Stimulated activated naive CD8-positive, alpha-beta T cell treated with anti-CD3 and anti-CD28 coated beads, Interleukin-15, Interleukin-2, amounts not matched to agents 100 ng/mL and 50 ng/mL, for 24 hours (primary cell): Measurements from ENCODE around the gene ADNP.
A peak's percentile ranks its signal among the peaks of the same experiment; 100 is the strongest.
"Not testable (repeated sequence)": the region's sequence is repeated elsewhere in the genome, so short reads cannot be mapped to it uniquely, and the experiment has no call there.

Experiments
- H3K27ac Mint-ChIP-seq: one replicate; pipeline ENCODE4 v1.8.0; 2021; ENCODE audit warnings: mild to moderate bottlenecking, mixed read lengths
- H3K27me3 Mint-ChIP-seq: one replicate; pipeline ENCODE4 v1.8.0; 2021; ENCODE audit warnings: mixed read lengths
- H3K36me3 Mint-ChIP-seq: one replicate; pipeline ENCODE4 v1.8.0; 2021; ENCODE audit warnings: low read depth, mixed read lengths
- H3K4me1 Mint-ChIP-seq: one replicate; pipeline ENCODE4 v1.8.0; 2021; ENCODE audit warnings: low read depth, mixed read lengths
- H3K4me3 Mint-ChIP-seq: one replicate; pipeline ENCODE4 v1.8.0; 2021; ENCODE audit warnings: mild to moderate bottlenecking, mixed read lengths
- H3K9me3 Mint-ChIP-seq: one replicate; pipeline ENCODE4 v1.8.0; 2021; ENCODE audit warnings: mixed read lengths

Gene ADNP

DNA sequence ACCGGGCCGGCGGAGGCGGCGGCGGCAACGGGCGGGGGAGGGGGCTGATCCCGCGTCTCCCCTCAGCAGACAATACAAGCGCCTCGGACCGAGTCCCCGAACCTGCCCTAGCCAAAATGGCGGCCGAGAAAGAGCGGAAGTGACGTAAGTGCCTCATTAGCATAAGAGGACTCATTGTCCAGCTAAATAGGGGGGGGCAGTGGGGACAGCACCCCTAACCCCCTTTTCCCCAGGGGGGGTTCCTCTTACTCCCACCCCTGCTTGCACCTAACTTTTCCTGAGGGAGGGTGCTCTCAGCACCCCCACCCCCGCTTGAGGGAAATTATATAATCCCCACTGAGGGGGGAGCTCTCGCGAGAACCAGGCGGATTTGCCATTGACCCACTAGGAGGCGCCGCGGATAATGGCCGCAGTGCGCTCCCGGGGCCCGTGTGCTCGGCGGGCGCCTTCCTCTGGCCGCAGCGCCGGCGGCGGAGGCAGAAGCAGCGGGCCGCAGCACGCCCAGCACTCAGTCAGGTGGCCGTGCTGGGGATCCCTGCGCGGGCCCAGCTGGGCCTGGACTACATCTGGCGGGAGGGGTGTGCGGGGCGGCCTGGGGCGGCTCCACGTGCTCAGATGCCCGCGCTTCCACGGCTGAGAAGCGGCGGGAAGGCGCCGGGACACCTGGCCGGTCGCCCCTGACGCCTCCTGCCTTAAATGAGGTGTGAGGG lies at the start of gene ADNP:
Gene ADNP (minus strand): TSS at position 132 of the 710 bp plus-strand sequence. CDS start 27,441 bp downstream, outside the sequence.
- Mint-ChIP-seq H3K27ac (peak within 1 kb of the TSS; percentile 93), H3K4me1 (peaks cover 46% of the 10 kb centered on the region), H3K27me3 (no peaks in the 10 kb centered on the region), H3K9me3 (no peaks in the 10 kb centered on the region), H3K36me3 (peaks cover 75% of the 10 kb centered on the region), H3K4me3 (peak within 1 kb of the TSS; percentile 93)

DNA sequence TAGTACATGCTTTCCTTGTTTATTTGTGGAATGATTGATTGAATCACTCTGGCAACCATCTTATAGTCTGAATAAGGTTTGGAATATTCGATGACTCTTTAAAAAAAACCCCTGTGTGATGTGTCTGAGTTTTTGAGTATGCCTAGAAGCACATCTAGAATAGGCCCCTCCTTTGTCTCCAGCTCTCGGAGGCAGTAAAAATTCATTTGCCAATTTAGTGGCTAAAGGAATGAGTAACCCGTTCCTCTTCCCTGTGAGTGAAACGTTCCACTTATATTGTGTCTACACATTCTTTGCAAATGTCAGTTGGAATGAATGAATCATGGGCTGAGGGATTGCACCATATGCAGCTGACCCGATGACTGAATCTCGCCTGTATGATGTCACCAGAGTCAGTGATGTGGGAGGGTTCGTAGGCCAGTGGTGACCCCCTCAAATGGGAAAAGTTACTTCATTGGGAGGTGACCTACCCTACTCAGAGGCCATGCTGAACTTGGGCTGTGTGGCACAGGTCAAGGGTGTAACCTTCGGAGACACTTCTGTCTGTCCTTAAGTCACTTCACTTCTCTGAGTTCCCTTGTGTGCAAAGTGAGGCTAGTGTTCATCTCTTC lies 48.9 kb upstream of the ADNP start:
- peak overlapping the region; percentile 95 for H3K27ac Mint-ChIP-seq
- H3K27me3 Mint-ChIP-seq, result peaks cover 31% of the 10 kb centered on the region
- H3K4me3 Mint-ChIP-seq, result peak overlapping the region; percentile 54
- H3K36me3 Mint-ChIP-seq, result no peaks in the 10 kb centered on the region
- H3K9me3 Mint-ChIP-seq, result no peaks in the 10 kb centered on the region
- peaks cover 40% of the 10 kb centered on the region for H3K4me1 Mint-ChIP-seq

DNA sequence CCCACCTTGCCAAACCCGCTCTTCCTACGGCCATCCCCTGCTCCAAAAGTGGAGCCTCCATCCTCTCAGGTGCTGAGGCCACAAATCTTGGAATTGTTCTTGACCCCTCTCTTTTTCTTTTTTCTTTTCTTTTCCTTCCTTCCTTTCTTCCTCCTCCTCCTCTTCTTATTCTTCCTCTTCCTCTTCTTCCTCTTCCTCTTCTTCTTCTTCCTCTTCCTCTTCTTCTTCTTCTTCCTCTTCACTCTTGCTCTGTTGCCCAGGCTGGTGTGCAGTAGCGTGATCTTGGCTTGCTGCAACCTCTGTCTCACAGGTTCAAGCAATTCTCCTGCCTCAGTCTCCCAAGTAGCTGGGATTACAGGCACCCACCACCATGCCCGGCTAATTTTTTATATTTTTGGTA lies 47.3 kb upstream of the ADNP start:
- not testable (repeated sequence) for H3K4me3 Mint-ChIP-seq, H3K36me3 Mint-ChIP-seq, H3K9me3 Mint-ChIP-seq
- Mint-ChIP-seq H3K27me3 (peaks cover 29% of the 10 kb centered on the region), H3K27ac (peak overlapping the region; percentile 95), H3K4me1 (peaks cover 40% of the 10 kb centered on the region)

DNA sequence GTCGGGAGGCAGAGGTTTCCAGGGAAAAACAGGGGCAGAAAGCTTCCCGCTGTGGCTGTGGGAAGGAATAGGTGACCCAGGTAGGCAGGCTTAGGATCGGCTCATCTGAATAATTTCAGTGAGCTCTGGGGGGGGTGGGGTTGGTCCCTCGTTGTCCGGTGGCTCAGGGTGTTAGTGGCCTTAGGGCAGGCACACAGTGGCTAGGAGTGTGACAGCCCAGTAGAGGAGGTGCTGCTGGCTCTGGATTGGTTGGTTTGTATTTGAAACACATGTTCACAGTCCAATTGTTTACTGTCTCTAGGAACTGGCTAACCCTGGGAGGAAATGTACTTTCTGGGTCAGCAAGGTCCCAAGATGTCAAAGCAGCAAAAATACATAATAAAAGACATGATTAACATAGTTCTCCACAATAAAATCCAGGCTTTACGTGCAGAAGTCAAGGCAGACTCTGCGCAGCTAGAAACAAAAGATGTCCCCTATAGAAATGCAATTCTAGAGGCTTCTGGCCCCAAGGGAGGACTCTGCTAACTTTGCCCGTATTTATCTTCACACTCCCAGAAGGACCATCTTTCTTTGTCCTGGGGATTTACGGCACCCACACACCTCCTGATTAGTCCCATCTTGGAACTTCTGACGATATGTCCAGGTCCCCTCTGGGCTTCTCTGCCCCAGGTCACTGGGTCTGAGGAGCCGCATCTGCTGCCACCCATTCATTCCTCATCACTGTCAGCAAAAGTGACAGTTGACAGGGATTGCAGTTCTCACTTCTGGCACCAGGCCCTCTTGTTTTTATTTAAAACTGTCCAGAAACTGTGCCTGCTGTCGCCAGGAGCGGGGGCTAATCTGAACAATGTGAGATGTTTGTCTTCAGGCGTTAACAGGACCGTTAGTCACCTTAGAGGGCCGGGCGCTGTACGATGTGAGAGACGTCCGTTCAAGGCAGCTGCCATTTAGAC lies 46.1 kb upstream of the ADNP start:
- Mint-ChIP-seq H3K9me3 (no peaks in the 10 kb centered on the region), H3K4me3 (no peak overlapping the region), H3K4me1 (peaks cover 37% of the 10 kb centered on the region), H3K27ac (no peak overlapping the region), H3K27me3 (peaks cover 17% of the 10 kb centered on the region), H3K36me3 (no peaks in the 10 kb centered on the region)

DNA sequence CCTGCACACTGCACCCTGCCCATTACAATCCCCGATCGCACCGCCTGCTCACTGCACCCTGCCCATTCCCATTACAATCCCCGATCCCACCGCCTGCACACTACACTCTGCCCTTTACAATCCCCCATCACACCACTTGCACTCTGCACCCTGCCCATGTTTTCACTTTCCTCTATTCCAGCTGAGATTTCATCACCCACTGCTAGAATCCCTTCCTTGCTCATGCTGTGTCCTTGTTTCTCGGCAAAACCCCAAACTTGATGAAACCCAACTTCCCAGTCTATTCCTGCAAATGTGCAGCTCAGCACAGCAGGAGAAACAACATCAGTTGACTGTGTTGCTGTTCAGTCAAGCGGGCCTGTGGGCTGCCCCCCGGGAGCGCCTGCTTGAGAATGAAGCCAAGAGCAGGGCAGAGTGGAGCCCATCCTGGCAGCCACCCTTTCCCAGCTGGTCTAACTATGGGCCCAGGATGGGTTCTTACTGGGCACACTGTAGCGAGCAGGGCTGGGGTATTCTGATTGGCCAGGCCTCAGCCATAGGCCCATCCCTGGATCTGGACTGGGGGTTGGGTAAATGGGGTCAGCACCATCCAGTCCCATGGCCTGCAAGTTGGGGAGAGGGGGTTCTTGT lies 44.6 kb upstream of the ADNP start:
- H3K4me3 Mint-ChIP-seq, result no peak overlapping the region
- H3K9me3 Mint-ChIP-seq, result no peaks in the 10 kb centered on the region
- H3K27me3 Mint-ChIP-seq, result peaks cover 13% of the 10 kb centered on the region
- no peaks in the 10 kb centered on the region for H3K36me3 Mint-ChIP-seq
- peaks cover 27% of the 10 kb centered on the region for H3K4me1 Mint-ChIP-seq
- H3K27ac Mint-ChIP-seq, result no peak overlapping the region

DNA sequence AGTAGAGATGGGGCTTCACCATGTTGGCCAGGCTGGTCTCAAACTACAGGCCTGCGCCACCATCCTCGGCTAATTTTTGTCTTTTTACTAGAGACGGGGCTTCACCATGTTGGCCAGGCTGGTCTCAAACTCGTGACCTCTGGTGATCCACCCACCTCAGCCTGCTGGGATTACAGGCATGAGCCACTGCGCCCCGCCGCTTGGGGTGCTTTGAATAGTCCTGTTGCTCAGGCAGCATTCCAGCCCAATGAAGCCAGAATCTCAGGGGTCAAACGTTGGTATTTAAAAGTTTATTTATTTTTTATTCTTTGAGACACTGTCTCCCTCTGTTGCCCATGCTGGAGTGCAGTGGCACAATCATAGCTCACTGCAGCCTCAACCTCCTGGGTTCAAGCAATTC lies 38.7 kb upstream of the ADNP start:
- Mint-ChIP-seq H3K9me3 (no peaks in the 10 kb centered on the region), H3K4me1 (no peaks in the 10 kb centered on the region), H3K4me3 (no peak overlapping the region)

DNA sequence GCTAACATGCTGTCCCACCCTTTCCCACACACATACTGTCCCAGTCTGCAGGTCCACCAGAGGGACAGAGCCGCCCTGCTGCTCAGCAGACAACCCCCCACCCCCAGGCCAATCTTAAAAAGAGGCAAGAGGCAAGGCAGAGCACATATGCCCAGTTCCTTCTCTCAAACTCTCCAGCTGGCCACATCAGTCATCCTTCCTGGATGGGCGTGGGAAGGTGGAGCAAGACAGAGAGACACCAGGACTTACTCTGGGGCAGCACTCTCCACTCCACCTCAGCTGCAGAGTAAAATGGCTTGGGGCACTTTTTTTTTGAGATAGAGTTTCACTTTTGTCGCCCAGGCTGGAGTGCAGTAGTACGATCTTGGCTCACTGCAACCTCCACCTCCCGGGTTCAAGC lies 38.2 kb upstream of the ADNP start:
- no peaks in the 10 kb centered on the region for H3K27me3 Mint-ChIP-seq
- H3K27ac Mint-ChIP-seq, result no peak overlapping the region
- no peaks in the 10 kb centered on the region for H3K4me1 Mint-ChIP-seq
- no peaks in the 10 kb centered on the region for H3K9me3 Mint-ChIP-seq
- H3K36me3 Mint-ChIP-seq, result no peaks in the 10 kb centered on the region
- no peak overlapping the region for H3K4me3 Mint-ChIP-seq

More for the DNA sequence above, 38.7 kb upstream of the ADNP start:
- Mint-ChIP-seq H3K27me3 (peaks cover 4% of the 10 kb centered on the region), H3K27ac (no peak overlapping the region), H3K36me3 (no peaks in the 10 kb centered on the region)

DNA sequence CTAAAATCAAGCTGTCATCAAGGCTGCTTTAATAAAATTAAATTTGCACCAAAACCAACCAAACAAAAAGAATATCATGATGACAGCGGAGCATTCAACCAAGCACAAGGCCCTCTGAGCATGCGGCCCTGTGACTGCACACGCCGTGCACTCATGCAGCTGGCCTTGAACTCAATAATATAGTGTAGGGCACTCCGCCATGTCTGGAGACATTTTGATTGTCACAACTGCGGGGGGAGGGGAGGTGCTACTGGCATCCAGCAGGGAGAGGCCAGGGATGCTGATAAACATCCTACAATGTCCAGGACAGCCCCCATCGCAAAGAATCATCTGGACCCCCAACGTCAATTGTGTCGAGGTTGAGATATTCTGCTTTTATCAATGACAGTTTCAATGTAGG lies 37.1 kb upstream of the ADNP start:
- Mint-ChIP-seq H3K4me3 (no peak overlapping the region), H3K36me3 (no peaks in the 10 kb centered on the region)

DNA sequence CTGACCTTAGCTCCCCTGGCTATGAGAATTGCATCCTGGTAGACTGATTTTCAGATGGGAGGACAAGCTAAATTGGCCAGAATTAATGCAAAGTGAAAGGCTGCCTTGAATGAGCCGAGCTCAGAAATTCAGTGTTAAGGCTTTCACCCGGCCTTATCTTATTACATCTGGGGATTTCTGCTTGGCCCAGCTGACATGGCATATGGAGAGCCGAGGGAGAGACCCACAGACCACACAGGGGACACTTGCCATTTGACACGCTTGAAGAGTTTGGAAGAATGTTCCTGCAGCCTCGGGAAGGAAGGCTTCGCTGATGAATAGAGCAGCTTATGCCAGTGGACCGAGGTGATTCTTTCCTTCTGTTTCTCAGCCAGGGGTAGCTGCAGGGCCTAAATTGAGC lies 36.3 kb upstream of the ADNP start:
- no peaks in the 10 kb centered on the region for H3K4me1 Mint-ChIP-seq
- H3K9me3 Mint-ChIP-seq, result no peaks in the 10 kb centered on the region
- H3K27me3 Mint-ChIP-seq, result no peaks in the 10 kb centered on the region
- peaks cover 2% of the 10 kb centered on the region for H3K36me3 Mint-ChIP-seq
- no peak overlapping the region for H3K4me3 Mint-ChIP-seq
- no peak overlapping the region for H3K27ac Mint-ChIP-seq

More for the DNA sequence above, 37.1 kb upstream of the ADNP start:
- Mint-ChIP-seq H3K27me3 (no peaks in the 10 kb centered on the region), H3K9me3 (no peaks in the 10 kb centered on the region), H3K27ac (no peak overlapping the region), H3K4me1 (no peaks in the 10 kb centered on the region)

DNA sequence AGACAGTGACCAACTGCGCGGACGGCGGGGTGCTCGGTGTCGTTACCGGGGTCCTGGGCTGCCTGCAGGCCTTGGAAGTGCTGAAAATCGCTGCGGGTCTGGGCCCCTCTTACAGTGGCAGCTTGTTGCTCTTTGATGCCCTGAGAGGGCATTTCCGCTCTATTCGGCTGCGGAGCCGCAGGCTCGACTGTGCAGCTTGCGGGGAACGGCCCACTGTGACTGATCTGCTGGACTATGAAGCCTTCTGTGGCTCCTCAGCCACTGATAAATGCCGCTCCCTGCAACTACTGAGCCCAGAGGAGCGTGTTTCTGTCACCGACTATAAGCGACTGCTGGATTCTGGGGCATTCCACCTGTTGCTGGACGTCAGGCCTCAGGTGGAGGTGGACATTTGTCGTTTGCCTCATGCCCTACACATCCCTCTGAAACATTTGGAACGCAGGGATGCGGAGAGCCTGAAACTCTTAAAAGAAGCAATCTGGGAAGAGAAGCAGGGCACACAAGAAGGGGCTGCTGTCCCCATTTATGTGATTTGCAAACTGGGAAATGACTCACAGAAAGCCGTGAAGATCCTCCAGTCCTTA lies 28.4 kb upstream of the ADNP start:
- H3K4me1 Mint-ChIP-seq, result peaks cover 51% of the 10 kb centered on the region

DNA sequence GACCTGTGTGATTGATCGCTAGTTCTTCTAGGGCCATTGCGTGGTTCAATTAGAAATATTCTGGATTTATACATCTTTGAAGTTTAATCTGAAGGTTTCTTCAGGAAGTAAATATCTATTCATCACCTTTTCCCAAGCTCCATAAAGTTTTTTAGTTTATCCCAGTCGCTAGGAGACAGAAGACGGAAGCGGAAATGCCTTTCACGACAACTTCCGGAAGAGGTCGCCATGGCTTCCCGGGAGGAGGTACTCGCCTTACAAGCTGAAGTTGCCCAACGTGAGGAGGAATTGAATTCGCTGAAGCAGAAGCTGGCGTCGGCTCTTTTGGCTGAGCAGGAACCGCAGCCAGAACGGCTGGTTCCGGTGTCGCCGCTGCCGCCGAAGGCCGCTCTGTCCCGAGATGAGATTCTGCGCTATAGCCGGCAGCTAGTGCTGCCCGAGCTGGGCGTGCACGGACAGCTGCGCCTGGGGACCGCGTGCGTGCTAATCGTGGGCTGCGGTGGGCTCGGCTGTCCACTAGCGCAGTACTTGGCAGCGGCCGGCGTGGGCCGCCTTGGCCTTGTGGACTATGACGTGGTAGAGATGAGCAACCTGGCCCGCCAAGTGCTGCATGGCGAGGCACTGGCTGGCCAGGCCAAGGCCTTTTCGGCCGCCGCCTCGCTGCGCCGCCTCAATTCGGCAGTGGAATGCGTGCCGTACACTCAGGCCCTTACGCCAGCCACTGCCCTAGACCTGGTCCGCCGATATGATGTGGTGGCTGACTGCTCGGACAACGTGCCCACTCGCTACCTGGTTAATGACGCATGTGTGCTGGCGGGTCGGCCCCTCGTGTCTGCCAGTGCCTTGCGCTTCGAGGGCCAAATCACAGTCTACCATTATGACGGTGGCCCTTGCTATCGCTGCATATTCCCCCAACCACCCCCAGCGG lies 27.6 kb upstream of the ADNP start, which contains the start of gene MOCS3:
Gene MOCS3 (plus strand): TSS at position 204 of the 928 bp plus-strand sequence. CDS start 25 bp downstream, at position 229.
- peaks cover 53% of the 10 kb centered on the region for H3K4me1 Mint-ChIP-seq
- no peaks in the 10 kb centered on the region for H3K9me3 Mint-ChIP-seq
- H3K4me3 Mint-ChIP-seq, result peak within 1 kb of the TSS; percentile 95
- peak within 1 kb of the TSS; percentile 99 for H3K27ac Mint-ChIP-seq
- no peaks in the 10 kb centered on the region for H3K27me3 Mint-ChIP-seq
- H3K36me3 Mint-ChIP-seq, result peaks cover 55% of the 10 kb centered on the region

More for the DNA sequence above, 28.4 kb upstream of the ADNP start:
- H3K36me3 Mint-ChIP-seq, result peaks cover 48% of the 10 kb centered on the region
- H3K27ac Mint-ChIP-seq, result peak overlapping the region; percentile 99
- no peaks in the 10 kb centered on the region for H3K9me3 Mint-ChIP-seq
- H3K27me3 Mint-ChIP-seq, result no peaks in the 10 kb centered on the region
- peak overlapping the region; percentile 95 for H3K4me3 Mint-ChIP-seq

DNA sequence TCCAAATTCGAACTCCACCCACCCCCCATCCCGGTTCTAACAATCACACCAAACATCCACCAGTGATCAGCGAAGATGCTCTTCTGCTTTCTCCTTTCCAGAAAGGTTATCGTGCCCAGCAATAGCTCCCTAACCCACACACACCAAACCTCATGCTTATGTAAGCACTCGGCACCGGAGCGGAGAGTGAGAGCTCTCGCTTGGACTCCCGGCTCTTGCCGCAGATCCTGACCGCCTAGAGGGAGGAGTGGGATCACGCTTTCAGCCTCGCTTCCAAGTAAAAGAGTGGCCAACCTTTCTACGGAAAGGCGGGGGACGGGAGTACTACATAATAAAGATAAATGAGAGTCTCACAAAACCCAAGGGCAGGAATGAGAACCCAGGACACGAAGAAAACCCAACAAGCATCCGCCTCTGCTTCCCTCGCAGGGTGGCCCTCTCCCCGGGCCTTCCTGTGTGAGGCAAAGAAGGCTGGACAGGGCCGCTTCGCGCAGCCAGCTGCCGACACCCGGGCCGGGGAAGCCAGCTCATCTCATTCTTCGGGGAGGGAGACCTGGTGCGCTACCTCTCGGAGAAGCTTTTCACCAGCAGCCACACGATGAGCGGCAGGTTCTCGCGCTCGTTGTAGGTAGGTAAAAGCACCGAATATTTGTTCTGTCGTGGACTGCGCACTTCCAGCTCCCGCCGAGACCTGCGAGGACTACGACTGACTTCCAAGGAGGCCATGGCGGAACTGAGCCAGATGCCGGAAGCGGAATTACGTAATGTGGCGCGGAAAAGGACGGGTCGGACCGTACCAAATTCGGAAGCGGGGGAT lies 26.8 kb upstream of the ADNP start, which contains the start of gene DPM1:
Gene DPM1 (minus strand): TSS at position 735 of the 817 bp plus-strand sequence. CDS start 9 bp downstream, at position 726.
- peaks cover 53% of the 10 kb centered on the region for H3K4me1 Mint-ChIP-seq

More for the DNA sequence above, 26.8 kb upstream of the ADNP start, which contains the start of gene DPM1:
- H3K36me3 Mint-ChIP-seq, result peaks cover 64% of the 10 kb centered on the region
- no peaks in the 10 kb centered on the region for H3K9me3 Mint-ChIP-seq
- no peaks in the 10 kb centered on the region for H3K27me3 Mint-ChIP-seq
- peak within 1 kb of the TSS; percentile 99 for H3K27ac Mint-ChIP-seq
- peak within 1 kb of the TSS; percentile 95 for H3K4me3 Mint-ChIP-seq
